Measurements from ENCODE around the gene UBE3C.
"Not testable (repeated sequence)": the region's sequence is repeated elsewhere in the genome, so short reads cannot be mapped to it uniquely, and the experiment has no call there.

DNA sequence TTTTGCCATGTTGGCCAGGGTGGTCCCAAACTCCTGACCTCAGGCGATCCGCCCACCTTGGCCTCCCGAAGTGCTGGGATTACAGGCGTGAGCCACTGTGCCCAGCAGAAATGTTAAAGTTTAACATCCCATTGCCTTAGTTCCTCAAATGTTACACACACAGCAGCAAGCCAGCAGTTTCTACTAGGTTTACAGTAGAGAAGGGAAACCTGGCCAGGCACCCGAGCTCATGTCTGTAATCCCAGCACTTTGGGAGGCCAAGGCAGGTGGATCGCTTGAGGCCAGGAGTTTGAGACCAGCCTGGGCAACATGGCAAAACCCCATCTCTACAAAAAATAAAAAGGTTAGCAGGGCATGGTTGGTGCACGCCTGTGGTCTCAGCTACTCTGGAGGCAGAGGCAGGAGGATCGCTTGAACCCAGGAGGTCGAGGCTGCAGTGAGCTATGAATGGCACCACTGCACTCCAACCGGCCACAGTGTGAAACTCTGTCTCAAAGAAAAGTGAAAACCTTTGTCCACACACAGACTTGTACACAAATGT is 135.4 kb downstream of the UBE3C start:
- TF ChIP-seq CTCF (IDR thresholded peaks at IDR 0.05; ENCODE audit: low read depth, low read length, poor library complexity, severe bottlenecking); EZH2phosphoT487 (IDR thresholded peaks at IDR 0.05; ENCODE audit: borderline replicate concordance, low read length): not testable (repeated sequence)

All from DOHH2 (cell line).